HepG2 (cell line): ENCODE results near the gene MORN5. TPM values are rescaled to one million over a fixed set of nuclear protein-coding genes. Genes with fewer than 3 reads are reported as not detected.
A peak's percentile ranks its signal among the peaks of the same experiment; 100 is the strongest.

Source experiments
- ERF ChIP-seq: IDR thresholded peaks from 2 replicates; pipeline ENCODE4 v1.6.1; 2018; ENCODE audit warnings: missing biosample characterization, missing genetic modification reagents
- KDM6A ChIP-seq: IDR thresholded peaks from 2 replicates; pipeline ENCODE4 v1.6.1; 2016; ENCODE audit warnings: low read depth
- KLF11 ChIP-seq: IDR thresholded peaks from 2 replicates; pipeline ENCODE4 v1.6.1; 2016; ENCODE audit warnings: missing compliant biosample characterization
- KLF12 ChIP-seq: sonication (generic); formaldehyde crosslinking; IDR thresholded peaks from 2 replicates; pipeline ENCODE4 v1.4.0; 2020; ENCODE audit warnings: missing genetic modification reagents, borderline replicate concordance
- KLF16 ChIP-seq, 2 experiments: sonication (generic) in 1 of 2; formaldehyde crosslinking in 1 of 2; IDR thresholded peaks; 2 replicates each; pipeline versions ENCODE4 v1.6.1 to v1.8.0; 2016 to 2023; ENCODE audit warnings: missing genetic modification reagents in 2 of 2, missing compliant biosample characterization in 1 of 2
- KLF6 ChIP-seq: IDR thresholded peaks from 2 replicates; pipeline ENCODE4 v1.8.0; 2016; ENCODE audit warnings: missing biosample characterization, missing genetic modification reagents
- MLLT10 ChIP-seq: sonication (generic); formaldehyde crosslinking; IDR thresholded peaks from 2 replicates; pipeline ENCODE4 v1.4.0; 2020; ENCODE audit warnings: missing genetic modification reagents
- MXD4 ChIP-seq: IDR thresholded peaks from 2 replicates; pipeline ENCODE4 v1.6.1; 2016; ENCODE audit warnings: mild to moderate bottlenecking, missing biosample characterization, missing genetic modification reagents
- PHB2 ChIP-seq: fragments of 450-650 bp; IDR thresholded peaks from 2 replicates; pipeline ENCODE4 v1.6.1; 2018; ENCODE audit not compliant: partially characterized antibody
- RBFOX2 ChIP-seq: fragments of 200-400 bp; formaldehyde crosslinking; IDR thresholded peaks from 2 replicates; pipeline ENCODE4 v1.6.1; 2017; ENCODE audit warnings: low read depth, mild to moderate bottlenecking, low read length
- SIX1 ChIP-seq: sonication (generic); formaldehyde crosslinking; IDR thresholded peaks from 2 replicates; pipeline ENCODE4 v1.4.0; 2020; ENCODE audit warnings: missing genetic modification reagents, borderline replicate concordance
- SOX6 ChIP-seq, 2 experiments: fragments of 450-650 bp in 1 of 2; sonication (generic) in 1 of 2; formaldehyde crosslinking in 1 of 2; IDR thresholded peaks; 2 replicates each; pipeline versions ENCODE4 v1.4.0 to v1.6.1; 2017 to 2020; ENCODE audit warnings: antibody characterized with exemption in 1 of 2, mild to moderate bottlenecking in 1 of 2, missing genetic modification reagents in 1 of 2
- WIZ ChIP-seq: sonication (generic); formaldehyde crosslinking; IDR thresholded peaks from 2 replicates; pipeline ENCODE4 v1.5.1; 2020; ENCODE audit warnings: mild to moderate bottlenecking, missing genetic modification reagents
- ZNF354B ChIP-seq: sonication (generic); formaldehyde crosslinking; IDR thresholded peaks from 2 replicates; pipeline ENCODE4 v1.8.0; 2022; ENCODE audit warnings: mild to moderate bottlenecking, missing genetic modification reagents
- ZNF562 ChIP-seq: sonication (generic); formaldehyde crosslinking; IDR thresholded peaks from 2 replicates; pipeline ENCODE4 v1.8.0; 2022; ENCODE audit warnings: missing genetic modification reagents, borderline replicate concordance
- ZNF747 ChIP-seq: sonication (generic); formaldehyde crosslinking; IDR thresholded peaks from 2 replicates; pipeline ENCODE4 v1.8.1; 2023; ENCODE audit warnings: missing genetic modification reagents, mild to moderate bottlenecking, borderline replicate concordance
- ZNF83 ChIP-seq: sonication (generic); formaldehyde crosslinking; IDR thresholded peaks from 2 replicates; pipeline ENCODE4 v1.4.0; 2020; ENCODE audit warnings: missing genetic modification reagents, mild to moderate bottlenecking, borderline replicate concordance
- ZNF850 ChIP-seq: sonication (generic); formaldehyde crosslinking; conservative IDR thresholded peaks from 2 replicates; pipeline ENCODE4 v1.9.0; 2021; ENCODE audit warnings: mild to moderate bottlenecking, missing genetic modification reagents
- polyA plus RNA-seq, 8 experiments: library from polyadenylated mRNA; depleted of rRNA in 3 of 8; stranded (reverse) in 7 of 8; unstranded in 1 of 8; fragments of >200 nt; fragmentation: Illumina TruSeq in 4 of 8; extraction: Trizol in 4 of 8; gene quantifications; 2 replicates each; pipeline versions ENCODE4 v1.2.1 to v1.2.3, GENCODE V29; 2011 to 2016; ENCODE audit warnings: low read depth in 4 of 8, missing spikeins in 1 of 8, mixed read lengths in 1 of 8; ENCODE audit not compliant: insufficient read depth in 1 of 8
- total RNA-seq, 5 experiments: library from RNA; depleted of rRNA; stranded (reverse); fragments of >200 nt; fragmentation: Illumina TruSeq; extraction: Trizol; gene quantifications; 2 replicates each; pipeline ENCODE4 v1.2.3, GENCODE V29; 2016; ENCODE audit warnings: low read depth in 1 of 5
- TF ChIP-seq, protein P1 (sequence below): sonication (generic); formaldehyde crosslinking; IDR thresholded peaks from 2 replicates; pipeline ENCODE4 v1.9.0; 2021; ENCODE audit warnings: missing genetic modification reagents, borderline replicate concordance
- TF ChIP-seq, protein P2 (sequence below): sonication (generic); formaldehyde crosslinking; IDR thresholded peaks from 2 replicates; pipeline ENCODE4 v1.8.1; 2023; ENCODE audit warnings: mild to moderate bottlenecking, missing genetic modification reagents, borderline replicate concordance
- TF ChIP-seq, protein P3 (sequence below): sonication (generic); formaldehyde crosslinking; IDR thresholded peaks from 2 replicates; pipeline ENCODE4 v1.5.0; 2020; ENCODE audit warnings: mild to moderate bottlenecking, low read depth, missing genetic modification reagents, borderline replicate concordance
- TF ChIP-seq, protein P4 (sequence below): sonication (generic); formaldehyde crosslinking; conservative IDR thresholded peaks from 2 replicates; pipeline ENCODE4 v1.4.0; 2020; ENCODE audit warnings: missing genetic modification reagents
- TF ChIP-seq, protein P5 (sequence below): sonication (generic); formaldehyde crosslinking; IDR thresholded peaks from 2 replicates; pipeline ENCODE4 v1.4.0; 2020; ENCODE audit warnings: missing genetic modification reagents
- TF ChIP-seq, protein P6 (sequence below): sonication (generic); formaldehyde crosslinking; conservative IDR thresholded peaks from 2 replicates; pipeline ENCODE4 v1.4.0; 2020; ENCODE audit warnings: missing genetic modification reagents

The MORN5 gene
- total and polyA plus RNA-seq, 2 of the 13 experiments (the other 11 are each of a cell fraction or from before 2014, with no cell fraction given): not detected

DNA sequence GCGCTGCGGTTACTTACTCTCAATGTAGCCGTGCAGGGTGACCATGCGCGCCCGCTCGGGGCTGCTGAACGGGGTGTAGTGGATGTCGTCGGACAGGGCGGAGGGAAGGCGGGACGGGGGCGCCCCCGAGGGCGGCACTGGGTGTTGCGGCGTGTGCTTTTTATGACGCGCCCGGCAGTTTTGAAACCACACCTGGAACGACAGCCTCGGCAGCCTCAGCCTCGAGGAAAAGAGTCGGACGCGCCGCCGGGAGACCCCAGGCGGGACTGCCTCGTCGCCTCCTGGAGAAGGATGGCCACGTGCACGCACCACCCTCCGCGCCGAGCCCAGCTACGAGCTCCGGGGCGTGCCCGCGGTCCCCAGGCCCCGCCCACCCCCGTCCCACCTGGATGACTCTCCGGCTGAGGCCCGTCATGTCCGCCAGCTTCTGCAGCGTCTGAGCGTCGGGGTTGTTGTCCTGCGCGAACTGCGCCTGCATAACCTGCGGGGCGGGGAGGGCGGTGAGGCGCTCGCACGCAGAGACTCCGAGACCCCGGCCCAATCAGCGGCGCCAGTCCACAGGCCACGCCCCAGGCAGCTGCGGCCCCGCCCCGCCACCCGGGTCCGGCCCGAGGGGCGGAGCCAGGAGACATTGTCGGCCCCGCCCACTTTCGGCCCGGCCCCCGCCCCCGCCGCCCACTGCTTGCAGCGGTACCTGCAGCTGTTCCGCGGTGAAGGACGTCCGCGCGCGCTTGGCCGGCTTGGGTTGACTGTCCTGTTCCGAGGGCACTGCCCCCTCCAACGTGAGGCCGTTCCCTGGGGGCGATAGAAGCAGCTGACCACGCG, 54.1 kb downstream of the MORN5 start (continued):
- TF ChIP-seq SOX6 (IDR thresholded peaks at IDR 0.05) (no peak), SOX6 (CRISPR knock-in tag; IDR thresholded peaks at IDR 0.05) (no peak), RBFOX2 (no peak), MXD4 (CRISPR knock-in tag) (peak; percentile 86), KLF12 (CRISPR knock-in tag) (peak; percentile 67), KLF11 (CRISPR knock-in tag) (no peak), PHB2 (no peak), KDM6A (CRISPR knock-in tag) (no peak), ZNF354B (no peak), ZNF562 (CRISPR knock-in tag) (no peak), ZNF83 (no peak), MLLT10 (CRISPR knock-in tag) (no peak), ZNF747 (peak; percentile 85; the same call in 1 of the 2 replicates), ZNF850 (no peak), ERF (CRISPR knock-in tag) (peak; percentile 69; the same call in 1 of the 2 replicates), WIZ (CRISPR knock-in tag) (no peak), KLF16 (CRISPR knock-in tag; IDR thresholded peaks at IDR 0.05) (no peak), SIX1 (CRISPR knock-in tag) (no peak), KLF6 (CRISPR knock-in tag) (0 out of 2 replicates have a peak, but pooled peaks have one; percentile 37)
- TF ChIP-seq, protein P1, sequence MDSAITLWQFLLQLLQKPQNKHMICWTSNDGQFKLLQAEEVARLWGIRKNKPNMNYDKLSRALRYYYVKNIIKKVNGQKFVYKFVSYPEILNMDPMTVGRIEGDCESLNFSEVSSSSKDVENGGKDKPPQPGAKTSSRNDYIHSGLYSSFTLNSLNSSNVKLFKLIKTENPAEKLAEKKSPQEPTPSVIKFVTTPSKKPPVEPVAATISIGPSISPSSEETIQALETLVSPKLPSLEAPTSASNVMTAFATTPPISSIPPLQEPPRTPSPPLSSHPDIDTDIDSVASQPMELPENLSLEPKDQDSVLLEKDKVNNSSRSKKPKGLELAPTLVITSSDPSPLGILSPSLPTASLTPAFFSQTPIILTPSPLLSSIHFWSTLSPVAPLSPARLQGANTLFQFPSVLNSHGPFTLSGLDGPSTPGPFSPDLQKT: no peak
- TF ChIP-seq, protein P2, sequence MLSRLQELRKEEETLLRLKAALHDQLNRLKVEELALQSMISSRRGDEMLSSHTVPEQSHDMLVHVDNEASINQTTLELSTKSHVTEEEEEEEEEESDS (CRISPR knock-in tag): no peak
- TF ChIP-seq, protein P3, sequence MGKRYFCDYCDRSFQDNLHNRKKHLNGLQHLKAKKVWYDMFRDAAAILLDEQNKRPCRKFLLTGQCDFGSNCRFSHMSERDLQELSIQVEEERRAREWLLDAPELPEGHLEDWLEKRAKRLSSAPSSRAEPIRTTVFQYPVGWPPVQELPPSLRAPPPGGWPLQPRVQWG (CRISPR knock-in tag): no peak
- TF ChIP-seq, protein P4, sequence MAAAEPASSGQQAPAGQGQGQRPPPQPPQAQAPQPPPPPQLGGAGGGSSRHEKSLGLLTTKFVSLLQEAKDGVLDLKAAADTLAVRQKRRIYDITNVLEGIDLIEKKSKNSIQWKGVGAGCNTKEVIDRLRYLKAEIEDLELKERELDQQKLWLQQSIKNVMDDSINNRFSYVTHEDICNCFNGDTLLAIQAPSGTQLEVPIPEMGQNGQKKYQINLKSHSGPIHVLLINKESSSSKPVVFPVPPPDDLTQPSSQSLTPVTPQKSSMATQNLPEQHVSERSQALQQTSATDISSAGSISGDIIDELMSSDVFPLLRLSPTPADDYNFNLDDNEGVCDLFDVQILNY (CRISPR knock-in tag): 0 out of 2 replicates have a peak, but pooled peaks have one; percentile 34
- TF ChIP-seq, protein P5, sequence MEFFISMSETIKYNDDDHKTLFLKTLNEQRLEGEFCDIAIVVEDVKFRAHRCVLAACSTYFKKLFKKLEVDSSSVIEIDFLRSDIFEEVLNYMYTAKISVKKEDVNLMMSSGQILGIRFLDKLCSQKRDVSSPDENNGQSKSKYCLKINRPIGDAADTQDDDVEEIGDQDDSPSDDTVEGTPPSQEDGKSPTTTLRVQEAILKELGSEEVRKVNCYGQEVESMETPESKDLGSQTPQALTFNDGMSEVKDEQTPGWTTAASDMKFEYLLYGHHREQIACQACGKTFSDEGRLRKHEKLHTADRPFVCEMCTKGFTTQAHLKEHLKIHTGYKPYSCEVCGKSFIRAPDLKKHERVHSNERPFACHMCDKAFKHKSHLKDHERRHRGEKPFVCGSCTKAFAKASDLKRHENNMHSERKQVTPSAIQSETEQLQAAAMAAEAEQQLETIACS (CRISPR knock-in tag): no peak
- TF ChIP-seq, protein P6, sequence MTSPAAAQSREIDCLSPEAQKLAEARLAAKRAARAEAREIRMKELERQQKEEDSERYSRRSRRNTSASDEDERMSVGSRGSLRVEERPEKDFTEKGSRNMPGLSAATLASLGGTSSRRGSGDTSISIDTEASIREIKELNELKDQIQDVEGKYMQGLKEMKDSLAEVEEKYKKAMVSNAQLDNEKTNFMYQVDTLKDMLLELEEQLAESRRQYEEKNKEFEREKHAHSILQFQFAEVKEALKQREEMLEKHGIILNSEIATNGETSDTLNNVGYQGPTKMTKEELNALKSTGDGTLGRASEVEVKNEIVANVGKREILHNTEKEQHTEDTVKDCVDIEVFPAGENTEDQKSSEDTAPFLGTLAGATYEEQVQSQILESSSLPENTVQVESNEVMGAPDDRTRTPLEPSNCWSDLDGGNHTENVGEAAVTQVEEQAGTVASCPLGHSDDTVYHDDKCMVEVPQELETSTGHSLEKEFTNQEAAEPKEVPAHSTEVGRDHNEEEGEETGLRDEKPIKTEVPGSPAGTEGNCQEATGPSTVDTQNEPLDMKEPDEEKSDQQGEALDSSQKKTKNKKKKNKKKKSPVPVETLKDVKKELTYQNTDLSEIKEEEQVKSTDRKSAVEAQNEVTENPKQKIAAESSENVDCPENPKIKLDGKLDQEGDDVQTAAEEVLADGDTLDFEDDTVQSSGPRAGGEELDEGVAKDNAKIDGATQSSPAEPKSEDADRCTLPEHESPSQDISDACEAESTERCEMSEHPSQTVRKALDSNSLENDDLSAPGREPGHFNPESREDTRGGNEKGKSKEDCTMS (CRISPR knock-in tag): no peak
